Measurements from ENCODE around the gene ALAD.

DNA sequence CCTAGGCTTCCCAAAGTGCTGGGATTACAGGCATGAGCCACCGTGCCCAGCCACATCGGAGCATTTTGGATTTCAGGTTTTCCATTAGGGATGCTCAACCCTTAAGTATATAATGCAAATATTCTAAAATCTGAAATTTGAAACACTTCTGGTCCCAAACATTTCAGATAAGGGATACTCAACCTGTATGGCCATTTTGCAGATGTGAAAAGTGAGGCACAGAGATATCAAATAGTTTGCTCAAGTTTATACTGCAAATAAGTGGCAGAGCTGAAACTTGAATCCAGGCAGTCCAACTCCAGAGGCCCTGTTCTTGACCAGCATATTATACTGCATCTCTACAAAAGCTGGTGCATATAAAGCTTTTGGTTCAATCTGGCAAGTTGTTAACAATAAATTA lies 63.4 kb downstream of the ALAD start:
- no peak for TF ChIP-seq POLR2AphosphoS5 (IDR thresholded peaks at IDR 0.05; ENCODE audit: low read depth, low read length)
- TF ChIP-seq SIN3A (IDR thresholded peaks at IDR 0.05; ENCODE audit: borderline replicate concordance, insufficient read depth, low read length) = no peak
- TF ChIP-seq, protein P1, sequence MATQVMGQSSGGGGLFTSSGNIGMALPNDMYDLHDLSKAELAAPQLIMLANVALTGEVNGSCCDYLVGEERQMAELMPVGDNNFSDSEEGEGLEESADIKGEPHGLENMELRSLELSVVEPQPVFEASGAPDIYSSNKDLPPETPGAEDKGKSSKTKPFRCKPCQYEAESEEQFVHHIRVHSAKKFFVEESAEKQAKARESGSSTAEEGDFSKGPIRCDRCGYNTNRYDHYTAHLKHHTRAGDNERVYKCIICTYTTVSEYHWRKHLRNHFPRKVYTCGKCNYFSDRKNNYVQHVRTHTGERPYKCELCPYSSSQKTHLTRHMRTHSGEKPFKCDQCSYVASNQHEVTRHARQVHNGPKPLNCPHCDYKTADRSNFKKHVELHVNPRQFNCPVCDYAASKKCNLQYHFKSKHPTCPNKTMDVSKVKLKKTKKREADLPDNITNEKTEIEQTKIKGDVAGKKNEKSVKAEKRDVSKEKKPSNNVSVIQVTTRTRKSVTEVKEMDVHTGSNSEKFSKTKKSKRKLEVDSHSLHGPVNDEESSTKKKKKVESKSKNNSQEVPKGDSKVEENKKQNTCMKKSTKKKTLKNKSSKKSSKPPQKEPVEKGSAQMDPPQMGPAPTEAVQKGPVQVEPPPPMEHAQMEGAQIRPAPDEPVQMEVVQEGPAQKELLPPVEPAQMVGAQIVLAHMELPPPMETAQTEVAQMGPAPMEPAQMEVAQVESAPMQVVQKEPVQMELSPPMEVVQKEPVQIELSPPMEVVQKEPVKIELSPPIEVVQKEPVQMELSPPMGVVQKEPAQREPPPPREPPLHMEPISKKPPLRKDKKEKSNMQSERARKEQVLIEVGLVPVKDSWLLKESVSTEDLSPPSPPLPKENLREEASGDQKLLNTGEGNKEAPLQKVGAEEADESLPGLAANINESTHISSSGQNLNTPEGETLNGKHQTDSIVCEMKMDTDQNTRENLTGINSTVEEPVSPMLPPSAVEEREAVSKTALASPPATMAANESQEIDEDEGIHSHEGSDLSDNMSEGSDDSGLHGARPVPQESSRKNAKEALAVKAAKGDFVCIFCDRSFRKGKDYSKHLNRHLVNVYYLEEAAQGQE (IDR thresholded peaks at IDR 0.05; ENCODE audit: insufficient read depth in 1 of 2, low read depth in 2 of 2, low read length in 2 of 2) = no peak
- TF ChIP-seq TAF1 (IDR thresholded peaks at IDR 0.05; ENCODE audit: borderline replicate concordance, insufficient read depth, low read length) = no peak

All from PFSK-1 (cell line).